Measurements from ENCODE around the gene UBA7. TPM values are rescaled to one million over a fixed set of nuclear protein-coding genes. Genes with fewer than 3 reads are reported as not detected.
A peak's percentile ranks its signal among the peaks of the same experiment; 100 is the strongest.

Gene UBA7
- total RNA-seq, 1 experiment from 2014 or later: 0.85 TPM

DNA sequence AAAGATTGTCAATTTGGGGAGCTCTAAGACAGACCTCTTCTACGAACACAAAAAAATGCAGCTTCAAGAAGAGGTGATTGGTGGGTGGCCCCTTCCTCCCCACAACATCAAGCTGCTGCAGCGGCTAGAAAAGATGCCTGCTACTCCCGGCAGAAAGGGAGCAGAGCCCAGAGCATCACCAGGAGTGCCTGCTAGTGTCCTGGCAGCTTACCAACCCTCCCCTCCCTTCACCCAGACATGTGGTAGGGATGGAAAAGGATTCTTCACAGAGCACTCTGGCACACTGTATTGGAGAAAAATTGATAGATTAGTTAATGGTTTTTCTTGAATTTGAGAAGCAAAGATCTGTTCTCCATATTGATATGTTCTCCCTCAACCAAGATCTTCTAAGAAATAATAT is 38.2 kb downstream of the UBA7 start:
- WGBS (ENCODE audit: extremely low coverage, insufficient read length, low lambda C conversion rate): no CpG with 5 or more reads among the region's 3 CpGs
- no peaks in the 10 kb centered on the region for H3K27me3 Mint-ChIP-seq (ENCODE audit: low read depth)
- no peak overlapping the region for H3K4me3 Mint-ChIP-seq

More for the DNA sequence above, 38.2 kb downstream of the UBA7 start:
- Histone ChIP-seq H3K23ac (ENCODE audit: insufficient read length, low read depth, low read length) (no peak overlapping the region), H3K18ac (ENCODE audit: insufficient read length, low read depth, low read length) (no peak overlapping the region), H3K4me1 (ENCODE audit: insufficient read depth, low read length) (no peaks in the 10 kb centered on the region), H3K4ac (ENCODE audit: low read depth, low read length) (no peak overlapping the region), H4K5ac (ENCODE audit: insufficient read length, low read depth, low read length) (no peak overlapping the region), H2BK12ac (ENCODE audit: insufficient read length, low read depth, low read length) (no peak overlapping the region), H3K27ac (ENCODE audit: insufficient read length, low read depth, low read length) (no peak overlapping the region), H3K56ac (ENCODE audit: insufficient read length, low read depth, low read length) (no peak overlapping the region), H3K27me3 (ENCODE audit: insufficient read depth, low read length) (no peaks in the 10 kb centered on the region), H3K79me2 (ENCODE audit: insufficient read depth, low read length) (peaks cover 10% of the 10 kb centered on the region; the same call in 1 of the 2 replicates), H4K91ac (ENCODE audit: insufficient read length, low read depth, low read length) (no peak overlapping the region), H3K14ac (ENCODE audit: insufficient read depth, low read length) (no peak overlapping the region), H3K9ac (ENCODE audit: extremely low read depth, insufficient read length, low read length) (no peak overlapping the region), H2BK5ac (ENCODE audit: insufficient read length, low read length) (no peak overlapping the region), H3K4me2 (ENCODE audit: insufficient read depth, insufficient read length, low read length) (no peak overlapping the region), H4K8ac (replicated peaks; ENCODE audit: insufficient read length, low read depth, low read length) (no peak overlapping the region), H2BK15ac (ENCODE audit: low read depth, low read length) (no peak overlapping the region), H2AFZ (ENCODE audit: low read length) (no peak overlapping the region), H2AK5ac (ENCODE audit: insufficient read length, low read length) (no peak overlapping the region), H2BK20ac (ENCODE audit: low read depth, low read length, poor library complexity, severe bottlenecking) (no peak overlapping the region), H2BK120ac (ENCODE audit: low read depth, low read length, poor library complexity, severe bottlenecking) (no peak overlapping the region), H3T11ph (ENCODE audit: low read length) (no peak overlapping the region), H4K20me1 (ENCODE audit: control insufficient read depth, insufficient read depth, insufficient read length) (no peaks in the 10 kb centered on the region), H3K9me3 (ENCODE audit: control insufficient read depth, low read depth, low read length) (no peaks in the 10 kb centered on the region), H3K79me1 (ENCODE audit: insufficient read depth, low read depth, low read length, poor library complexity, severe bottlenecking) (peaks cover 15% of the 10 kb centered on the region), H3K23me2 (ENCODE audit: insufficient read length, low read depth, low read length, poor library complexity, severe bottlenecking) (no peaks in the 10 kb centered on the region)
- Mint-ChIP-seq H3K27ac (peak overlapping the region in 1 of 3 experiments; percentile 34; a peak in 3 of 7 replicates), H3K9me3 (no peaks in the 10 kb centered on the region), H3K36me3 (ENCODE audit: insufficient read depth in 1 of 3, low read depth in 3 of 3) (peaks cover 10 to 23% (median 22%) of the 10 kb centered on the region in 3 experiments; a peak in 6 of 7 replicates), H3K4me1 (no peaks in the 10 kb centered on the region)
- DNase-seq: no peak
- TF ChIP-seq, protein P1, sequence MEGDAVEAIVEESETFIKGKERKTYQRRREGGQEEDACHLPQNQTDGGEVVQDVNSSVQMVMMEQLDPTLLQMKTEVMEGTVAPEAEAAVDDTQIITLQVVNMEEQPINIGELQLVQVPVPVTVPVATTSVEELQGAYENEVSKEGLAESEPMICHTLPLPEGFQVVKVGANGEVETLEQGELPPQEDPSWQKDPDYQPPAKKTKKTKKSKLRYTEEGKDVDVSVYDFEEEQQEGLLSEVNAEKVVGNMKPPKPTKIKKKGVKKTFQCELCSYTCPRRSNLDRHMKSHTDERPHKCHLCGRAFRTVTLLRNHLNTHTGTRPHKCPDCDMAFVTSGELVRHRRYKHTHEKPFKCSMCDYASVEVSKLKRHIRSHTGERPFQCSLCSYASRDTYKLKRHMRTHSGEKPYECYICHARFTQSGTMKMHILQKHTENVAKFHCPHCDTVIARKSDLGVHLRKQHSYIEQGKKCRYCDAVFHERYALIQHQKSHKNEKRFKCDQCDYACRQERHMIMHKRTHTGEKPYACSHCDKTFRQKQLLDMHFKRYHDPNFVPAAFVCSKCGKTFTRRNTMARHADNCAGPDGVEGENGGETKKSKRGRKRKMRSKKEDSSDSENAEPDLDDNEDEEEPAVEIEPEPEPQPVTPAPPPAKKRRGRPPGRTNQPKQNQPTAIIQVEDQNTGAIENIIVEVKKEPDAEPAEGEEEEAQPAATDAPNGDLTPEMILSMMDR (conservative IDR thresholded peaks at IDR 0.05): no peak

Data from H9 (cell line).